Measurements from ENCODE around the gene IL1R2.
"Not testable (repeated sequence)": the region's sequence is repeated elsewhere in the genome, so short reads cannot be mapped to it uniquely, and the experiment has no call there.

DNA sequence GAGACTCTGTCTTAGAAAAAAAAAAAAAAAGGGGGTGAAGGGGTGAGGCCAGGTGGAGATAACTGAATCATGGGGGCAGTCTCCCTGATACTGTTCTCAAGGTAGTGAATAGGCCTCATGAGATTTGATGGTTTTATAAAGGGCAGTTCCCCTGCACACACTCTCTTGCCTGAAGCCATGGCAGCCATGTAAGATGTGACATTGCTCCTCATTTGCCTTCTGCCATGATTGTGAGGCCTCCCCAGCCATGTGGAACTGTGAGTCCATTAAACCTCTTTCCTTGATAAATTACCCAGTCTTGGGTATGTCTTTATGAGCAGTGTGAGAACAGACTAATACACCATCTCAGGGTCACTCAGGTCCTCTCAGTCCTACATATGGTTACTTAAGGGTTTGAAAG lies 76.4 kb downstream of the IL1R2 start:
- TF ChIP-seq, protein P1, sequence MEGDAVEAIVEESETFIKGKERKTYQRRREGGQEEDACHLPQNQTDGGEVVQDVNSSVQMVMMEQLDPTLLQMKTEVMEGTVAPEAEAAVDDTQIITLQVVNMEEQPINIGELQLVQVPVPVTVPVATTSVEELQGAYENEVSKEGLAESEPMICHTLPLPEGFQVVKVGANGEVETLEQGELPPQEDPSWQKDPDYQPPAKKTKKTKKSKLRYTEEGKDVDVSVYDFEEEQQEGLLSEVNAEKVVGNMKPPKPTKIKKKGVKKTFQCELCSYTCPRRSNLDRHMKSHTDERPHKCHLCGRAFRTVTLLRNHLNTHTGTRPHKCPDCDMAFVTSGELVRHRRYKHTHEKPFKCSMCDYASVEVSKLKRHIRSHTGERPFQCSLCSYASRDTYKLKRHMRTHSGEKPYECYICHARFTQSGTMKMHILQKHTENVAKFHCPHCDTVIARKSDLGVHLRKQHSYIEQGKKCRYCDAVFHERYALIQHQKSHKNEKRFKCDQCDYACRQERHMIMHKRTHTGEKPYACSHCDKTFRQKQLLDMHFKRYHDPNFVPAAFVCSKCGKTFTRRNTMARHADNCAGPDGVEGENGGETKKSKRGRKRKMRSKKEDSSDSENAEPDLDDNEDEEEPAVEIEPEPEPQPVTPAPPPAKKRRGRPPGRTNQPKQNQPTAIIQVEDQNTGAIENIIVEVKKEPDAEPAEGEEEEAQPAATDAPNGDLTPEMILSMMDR (IDR thresholded peaks at IDR 0.05) = not testable (repeated sequence)
- not testable (repeated sequence) for TF ChIP-seq POLR2A (IDR thresholded peaks at IDR 0.05)

All from Peyer's patch (tissue), 4 donors.